ENCODE measurements around the gene RPS3A.

DNA sequence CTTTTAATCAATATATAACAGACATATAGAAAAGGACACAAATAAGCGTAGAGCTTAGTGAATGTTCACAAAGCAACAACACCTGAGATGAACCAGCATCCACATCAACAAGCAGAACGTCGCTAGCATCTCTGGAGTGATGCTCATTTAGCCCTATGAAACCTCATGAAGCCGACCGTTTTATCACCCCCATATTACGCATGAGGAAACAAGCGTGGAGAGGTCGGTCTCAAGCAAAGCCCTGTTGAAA lies 524 bp upstream of the RPS3A start:
- TF ChIP-seq, protein P1, sequence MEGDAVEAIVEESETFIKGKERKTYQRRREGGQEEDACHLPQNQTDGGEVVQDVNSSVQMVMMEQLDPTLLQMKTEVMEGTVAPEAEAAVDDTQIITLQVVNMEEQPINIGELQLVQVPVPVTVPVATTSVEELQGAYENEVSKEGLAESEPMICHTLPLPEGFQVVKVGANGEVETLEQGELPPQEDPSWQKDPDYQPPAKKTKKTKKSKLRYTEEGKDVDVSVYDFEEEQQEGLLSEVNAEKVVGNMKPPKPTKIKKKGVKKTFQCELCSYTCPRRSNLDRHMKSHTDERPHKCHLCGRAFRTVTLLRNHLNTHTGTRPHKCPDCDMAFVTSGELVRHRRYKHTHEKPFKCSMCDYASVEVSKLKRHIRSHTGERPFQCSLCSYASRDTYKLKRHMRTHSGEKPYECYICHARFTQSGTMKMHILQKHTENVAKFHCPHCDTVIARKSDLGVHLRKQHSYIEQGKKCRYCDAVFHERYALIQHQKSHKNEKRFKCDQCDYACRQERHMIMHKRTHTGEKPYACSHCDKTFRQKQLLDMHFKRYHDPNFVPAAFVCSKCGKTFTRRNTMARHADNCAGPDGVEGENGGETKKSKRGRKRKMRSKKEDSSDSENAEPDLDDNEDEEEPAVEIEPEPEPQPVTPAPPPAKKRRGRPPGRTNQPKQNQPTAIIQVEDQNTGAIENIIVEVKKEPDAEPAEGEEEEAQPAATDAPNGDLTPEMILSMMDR (conservative IDR thresholded peaks at IDR 0.05 in 1 of 2, IDR thresholded peaks at IDR 0.05 in 1 of 2; ENCODE audit: low read depth in 1 of 2, low read length in 2 of 2): no peak
- no peak for TF ChIP-seq EZH2 (IDR thresholded peaks at IDR 0.05; ENCODE audit: low read length, missing control alignments)

All from fibroblast of lung (primary cell).